Esophagus muscularis mucosa (tissue), 3 donors: ENCODE measurements around the gene CERS2.

Experiments
- CTCF ChIP-seq, 3 experiments: fragments of 200-600 bp in 2 of 3; fragments of 450-650 bp in 1 of 3; sonication (generic) in 2 of 3; IDR thresholded peaks; one replicate each; pipeline ENCODE4 v1.5.1; 2017 to 2019; ENCODE audit warnings: antibody characterized with exemption in 3 of 3, mild to moderate bottlenecking in 2 of 3, moderate library complexity in 1 of 3
- POLR2A ChIP-seq: fragments of 450-650 bp; IDR thresholded peaks from one replicate; pipeline ENCODE4 v1.6.1; 2017; ENCODE audit warnings: antibody characterized with exemption, moderate library complexity, mild to moderate bottlenecking, low read depth

- TF ChIP-seq CTCF (IDR thresholded peaks at IDR 0.05) (no peak), POLR2A (no peak)
These were observed 42.9 kb downstream of the CERS2 start for GRCh38 chr1:150931773-150932172.
